Hepatocyte (in vitro differentiated cells): ENCODE data around the gene ZFPL1. TPM values are rescaled to one million over a fixed set of nuclear protein-coding genes. Genes with fewer than 3 reads are reported as not detected.

Source experiments
- DNase-seq: peaks from one replicate; pipeline ENCODE4 v3.0.0-alpha.2; 2016; ENCODE audit warnings: low spot score
- H2AFZ ChIP-seq: fragments of 200-600 bp; sonication (generic); 2 replicates; pipeline ENCODE4 v1.6.0; 2016; ENCODE audit warnings: antibody characterized with exemption, mild to moderate bottlenecking
- H3K27ac ChIP-seq: fragments of 200-600 bp; sonication (generic); 2 replicates; pipeline ENCODE4 v1.5.1; 2016; ENCODE audit warnings: mild to moderate bottlenecking
- H3K27me3 ChIP-seq: fragments of 200-600 bp; sonication (generic); 2 replicates; pipeline ENCODE4 v1.6.1; 2016
- H3K36me3 ChIP-seq: fragments of 200-600 bp; sonication (generic); replicated peaks from 2 replicates; pipeline ENCODE4 v1.5.1; 2016; ENCODE audit warnings: low read depth; ENCODE audit not compliant: insufficient read depth
- H3K4me1 ChIP-seq: fragments of 200-600 bp; sonication (generic); 2 replicates; pipeline ENCODE4 v1.5.1; 2016; ENCODE audit warnings: mild to moderate bottlenecking, moderate library complexity; ENCODE audit not compliant: insufficient read depth
- H3K4me2 ChIP-seq: fragments of 200-600 bp; sonication (generic); 2 replicates; pipeline ENCODE4 v1.6.0; 2016
- H3K4me3 ChIP-seq: fragments of 200-600 bp; sonication (generic); 2 replicates; pipeline ENCODE4 v1.5.1; 2016; ENCODE audit warnings: mild to moderate bottlenecking
- H3K79me2 ChIP-seq: fragments of 200-600 bp; sonication (generic); 2 replicates; pipeline ENCODE4 v1.6.0; 2017; ENCODE audit warnings: mild to moderate bottlenecking
- H3K9me2 ChIP-seq: fragments of 200-600 bp; sonication (generic); replicated peaks from 2 replicates; pipeline ENCODE4 v1.6.0; 2017; ENCODE audit warnings: mild to moderate bottlenecking; ENCODE audit not compliant: insufficient read depth
- H3K9me3 ChIP-seq: fragments of 200-600 bp; sonication (generic); 2 replicates; pipeline ENCODE4 v1.5.1; 2016; ENCODE audit warnings: low read depth, mild to moderate bottlenecking
- H4K20me1 ChIP-seq: fragments of 200-600 bp; sonication (generic); 2 replicates; pipeline ENCODE4 v1.6.0; 2016; ENCODE audit warnings: mild to moderate bottlenecking; ENCODE audit not compliant: insufficient read depth, poor library complexity, severe bottlenecking
- CTCF ChIP-seq: fragments of 200-600 bp; sonication (generic); IDR thresholded peaks from 2 replicates; pipeline ENCODE4 v1.5.1; 2016; ENCODE audit warnings: antibody characterized with exemption, mild to moderate bottlenecking; ENCODE audit not compliant: poor library complexity
- EZH2 ChIP-seq: fragments of 200-600 bp; sonication (generic); IDR thresholded peaks from 2 replicates; pipeline ENCODE4 v1.6.1; 2016; ENCODE audit warnings: antibody characterized with exemption, mild to moderate bottlenecking, borderline replicate concordance
- EZH2phosphoT487 ChIP-seq: fragments of 200-600 bp; sonication (generic); IDR thresholded peaks from one replicate; pipeline ENCODE4 v1.6.1; 2018; ENCODE audit warnings: antibody characterized with exemption, mild to moderate bottlenecking, low read depth, moderate library complexity; ENCODE audit not compliant: unreplicated experiment, severe bottlenecking
- WGBS: methylation state at CpG from one replicate; pipeline ENCODE4 v1.1.6; 2016; ENCODE audit warnings: low lambda C conversion rate; ENCODE audit errors: missing lambda C conversion rate; 5-methylcytosine and 5-hydroxymethylcytosine counted together
- polyA plus RNA-seq: library from polyadenylated mRNA; unstranded; fragments of >200 nt; fragmentation: Nextera tagmentation; extraction: Ambion mirVana; gene quantifications from 2 replicates; pipeline ENCODE4 v1.2.1, GENCODE V29; 2016
- total RNA-seq: library from RNA; depleted of rRNA; stranded (reverse); fragments of >200 nt; gene quantifications from 2 replicates; pipeline ENCODE4 v1.2.3, GENCODE V29; 2014

Gene ZFPL1
- total and polyA plus RNA-seq, 2 experiments from 2014 or later = 41.0 to 52.7 TPM

- 94% methylated on average over 7 of the region's 7 CpGs for WGBS
- Histone ChIP-seq H3K36me3 (no peaks in the 10 kb centered on the region), H3K27me3 (no peaks in the 10 kb centered on the region), H3K27ac (no peak overlapping the region), H3K4me3 (no peak overlapping the region), H3K9me2 (no peaks in the 10 kb centered on the region), H3K4me1 (no peaks in the 10 kb centered on the region), H3K79me2 (no peaks in the 10 kb centered on the region), H3K9me3 (no peaks in the 10 kb centered on the region), H3K4me2 (no peak overlapping the region), H2AFZ (no peak overlapping the region), H4K20me1 (no peaks in the 10 kb centered on the region)
- DNase-seq = no peak
- TF ChIP-seq EZH2 = no peak
- TF ChIP-seq CTCF = no peak
- no peak for TF ChIP-seq EZH2phosphoT487
Observed at GRCh38 chr11:65057526-65057925, 26.5 kb upstream of the ZFPL1 start.

- Histone ChIP-seq H3K4me3 (no peak overlapping the region), H3K27ac (no peak overlapping the region), H3K9me3 (no peaks in the 10 kb centered on the region), H3K36me3 (no peaks in the 10 kb centered on the region), H3K4me2 (no peak overlapping the region), H3K79me2 (no peaks in the 10 kb centered on the region), H4K20me1 (no peaks in the 10 kb centered on the region), H2AFZ (no peak overlapping the region), H3K27me3 (no peaks in the 10 kb centered on the region), H3K4me1 (no peaks in the 10 kb centered on the region), H3K9me2 (no peaks in the 10 kb centered on the region)
- TF ChIP-seq EZH2phosphoT487 = no peak
- TF ChIP-seq CTCF = no peak
- TF ChIP-seq EZH2 = no peak
- no peak for DNase-seq
- 77% methylated on average over 12 of the region's 13 CpGs for WGBS
Observed at GRCh38 chr11:65058012-65058411, 26.0 kb upstream of the ZFPL1 start.

GRCh38 chr11:65058419-65059054 is 25.5 kb upstream of the ZFPL1 start, which contains the start of gene NAALADL1:
NAALADL1 (minus strand) TSS chr11:65058553; CDS start chr11:65058521, 32 bp downstream.
- Histone ChIP-seq H3K27ac (no peak within 1 kb of the TSS), H4K20me1 (no peaks in the 10 kb centered on the region), H3K4me2 (no peak within 1 kb of the TSS), H3K4me1 (no peaks in the 10 kb centered on the region), H3K4me3 (no peak within 1 kb of the TSS), H2AFZ (no peak within 1 kb of the TSS), H3K9me3 (no peaks in the 10 kb centered on the region), H3K9me2 (no peaks in the 10 kb centered on the region), H3K27me3 (no peaks in the 10 kb centered on the region), H3K79me2 (no peaks in the 10 kb centered on the region), H3K36me3 (no peaks in the 10 kb centered on the region)
- 90% methylated on average over 8 of the region's 8 CpGs for WGBS
- no peak for DNase-seq
- TF ChIP-seq EZH2phosphoT487 (no peak), EZH2 (no peak), CTCF (no peak)
